Endothelial cell of umbilical vein (primary cell): ENCODE data around the gene RINL. TPM values are rescaled to one million over a fixed set of nuclear protein-coding genes. Genes with fewer than 3 reads are reported as not detected.

Experiments
- BruUV-seq: library from RNA; stranded (reverse); fragments of 400-500 nt; replicated peaks from 2 replicates; lab custom pipeline; 2021; lab: Mats Ljungman, UMichigan
- CTCF ChIA-PET: fragments of 300-600, 350-600 bp; sonication (Branson Sonifier 250); formaldehyde crosslinking; loops from one replicate; lab custom pipeline; 2021; ENCODE audit warnings: antibody characterized with exemption, inconsistent platforms; lab: Charles Lee
- POLR2A ChIA-PET: fragments of 300-600, 350-600 bp; sonication (Branson Sonifier 250); formaldehyde crosslinking; loops from one replicate; lab custom pipeline; 2021; ENCODE audit warnings: antibody characterized with exemption, inconsistent platforms; lab: Charles Lee
- DNase-seq: peaks from one replicate; pipeline ENCODE4 v3.0.0-alpha.2; 2011; ENCODE audit warnings: low read depth, low spot score
- FAIRE-seq: peaks from 2 replicates; lab custom pipeline; 2011; peaks lifted over from hg19 to GRCh38; lab: Jason Lieb, UNC
- H2AFZ ChIP-seq: 2 replicates; pipeline ENCODE4 v1.6.0; 2012; ENCODE audit warnings: low read depth, low read length, control low read depth, inconsistent platforms
- H3K27ac ChIP-seq: 2 replicates; pipeline ENCODE4 v1.5.1; 2011; ENCODE audit warnings: low read depth, mild to moderate bottlenecking, control low read depth, low read length, moderate library complexity; ENCODE audit not compliant: insufficient read depth
- H3K27me3 ChIP-seq, 2 experiments: 2 replicates each; pipeline versions ENCODE4 v1.6.0 to v1.6.1; 2011; ENCODE audit warnings: low read length in 2 of 2, mixed read lengths in 1 of 2; ENCODE audit not compliant: control insufficient read depth in 2 of 2, insufficient read depth in 2 of 2
- H3K36me3 ChIP-seq, 2 experiments: 2 replicates in 1 of 2; 3 replicates in 1 of 2; pipeline ENCODE4 v1.5.1; 2011; ENCODE audit warnings: low read length in 2 of 2, mild to moderate bottlenecking in 1 of 2, moderate library complexity in 1 of 2; ENCODE audit not compliant: control insufficient read depth in 2 of 2, insufficient read depth in 2 of 2; ENCODE audit errors: extremely low read depth in 1 of 2
- H3K4me1 ChIP-seq: 3 replicates; pipeline ENCODE4 v1.5.1; 2011; ENCODE audit warnings: mild to moderate bottlenecking, low read length; ENCODE audit not compliant: control insufficient read depth, insufficient read depth; ENCODE audit errors: extremely low read depth
- H3K4me2 ChIP-seq: 2 replicates; pipeline ENCODE4 v1.6.1; 2011; ENCODE audit warnings: low read length, control low read depth, mixed read lengths; ENCODE audit not compliant: insufficient read depth
- H3K4me3 ChIP-seq, 3 experiments: fragments of 200-600 bp in 1 of 3; sonication (generic), shearing (Covaris generic) in 1 of 3; replicated peaks in 1 of 3; 2 replicates each; pipeline ENCODE4 v1.5.1; 2011 to 2016; ENCODE audit warnings: control low read depth in 3 of 3, low read length in 3 of 3, mild to moderate bottlenecking in 2 of 3, inconsistent platforms in 1 of 3, low read depth in 1 of 3, moderate library complexity in 1 of 3; ENCODE audit not compliant: insufficient read depth in 1 of 3
- H3K79me2 ChIP-seq: 2 replicates; pipeline ENCODE4 v1.6.0; 2012; ENCODE audit warnings: low read length, inconsistent platforms; ENCODE audit not compliant: control insufficient read depth, insufficient read depth
- H3K9ac ChIP-seq: replicated peaks from 2 replicates; pipeline ENCODE3; 2011; ENCODE audit warnings: low read length, control low read depth; ENCODE audit not compliant: insufficient read depth; ENCODE audit errors: extremely low read depth
- H3K9me1 ChIP-seq: replicated peaks from 3 replicates; pipeline ENCODE4 v1.6.0; 2011; ENCODE audit warnings: mild to moderate bottlenecking, low read length; ENCODE audit not compliant: control insufficient read depth, insufficient read depth; ENCODE audit errors: extremely low read depth
- H3K9me3 ChIP-seq: replicated peaks from 2 replicates; pipeline ENCODE4 v1.5.1; 2012; ENCODE audit warnings: low read length, inconsistent platforms; ENCODE audit not compliant: control insufficient read depth, insufficient read depth
- H4K20me1 ChIP-seq: replicated peaks from 2 replicates; pipeline ENCODE3; 2011; ENCODE audit warnings: mild to moderate bottlenecking, low read length; ENCODE audit not compliant: control insufficient read depth, insufficient read depth; ENCODE audit errors: extremely low read depth
- CTCF ChIP-seq, 2 donors: IDR thresholded peaks; 1 replicate in 1 of 2; 2 replicates in 1 of 2; pipeline ENCODE4 v1.5.1; 2011; ENCODE audit warnings: low read length in 2 of 2, mild to moderate bottlenecking in 2 of 2, moderate library complexity in 2 of 2, control low read depth in 1 of 2, inconsistent platforms in 1 of 2, low read depth in 1 of 2; ENCODE audit not compliant: insufficient read depth in 1 of 2; ENCODE audit errors: extremely low read depth in 1 of 2
- EZH2 ChIP-seq: IDR thresholded peaks from 2 replicates; pipeline ENCODE4 v1.6.1; 2012; ENCODE audit warnings: borderline replicate concordance, low read depth, mild to moderate bottlenecking, moderate library complexity, low read length, inconsistent platforms; ENCODE audit not compliant: severe bottlenecking
- FOS ChIP-seq: IDR thresholded peaks from 2 replicates; pipeline ENCODE4 v1.6.1; 2011; ENCODE audit warnings: mild to moderate bottlenecking, low read length, moderate library complexity, borderline replicate concordance; ENCODE audit not compliant: insufficient read depth
- GATA2 ChIP-seq: IDR thresholded peaks from 2 replicates; pipeline ENCODE4 v1.7.0; 2011; ENCODE audit warnings: low read depth, mild to moderate bottlenecking, moderate library complexity, mixed read lengths, low read length; ENCODE audit not compliant: insufficient read length, insufficient read depth
- JUN ChIP-seq: IDR thresholded peaks from 2 replicates; pipeline ENCODE4 v1.6.1; 2011; ENCODE audit warnings: borderline replicate concordance, low read depth; ENCODE audit not compliant: insufficient read length, insufficient read depth
- MAX ChIP-seq: IDR thresholded peaks from 2 replicates; pipeline ENCODE4 v1.6.1; 2011; ENCODE audit not compliant: insufficient read depth, insufficient read length
- MYC ChIP-seq: IDR thresholded peaks from one replicate; pipeline ENCODE4 v1.6.1; 2011; ENCODE audit warnings: mild to moderate bottlenecking, low read depth, low read length
- POLR2A ChIP-seq: IDR thresholded peaks from 2 replicates; pipeline ENCODE4 v1.6.1; 2012; ENCODE audit warnings: low read depth, mild to moderate bottlenecking, control low read depth, low read length
- POLR2AphosphoS5 ChIP-seq: IDR thresholded peaks from 2 replicates; pipeline ENCODE4 v1.6.1; 2012; ENCODE audit warnings: low read depth, mild to moderate bottlenecking, control low read depth, low read length, moderate library complexity; ENCODE audit not compliant: insufficient read depth
- dilution Hi-C: fragments of 300-500 bp; cut with MboI; formaldehyde crosslinking; loops from one replicate; pipeline ENCODE4 v1.15.0; 2019; ENCODE audit warnings: low sequenced_read_pairs; ENCODE audit not compliant: extremely low pct_ligation_motif_present
- intact Hi-C: fragments of 100-400 bp; cut with micrococcal nuclease; formaldehyde crosslinking; loops from one replicate; pipeline ENCODE4 v1.10.0; 2022
- polyA plus RNA-seq, 4 experiments: library from polyadenylated mRNA; depleted of rRNA in 3 of 4; stranded (reverse) in 3 of 4; unstranded in 1 of 4; fragments of >200 nt; gene quantifications; 2 replicates each; pipeline versions ENCODE4 v1.2.1 to v1.2.3, GENCODE V29; 2011 to 2012; ENCODE audit warnings: missing spikeins in 1 of 4
- total RNA-seq: library from RNA; stranded (reverse); gene quantifications from 2 replicates; pipeline ENCODE4 v1.2.3, GENCODE V29; 2021

The RINL gene
- total and polyA plus RNA-seq, 2 donors (not counting 3 experiments of a cell fraction or from before 2014, with no cell fraction given): 5.3 to 10.1 TPM

- TF ChIP-seq JUN: no peak
- no peak for TF ChIP-seq FOS
- TF ChIP-seq MYC: no peak
- TF ChIP-seq MAX: no peak
- TF ChIP-seq POLR2AphosphoS5: no peak
- no peak for TF ChIP-seq POLR2A
- TF ChIP-seq GATA2: no peak
- no peak for TF ChIP-seq EZH2
- no peak for TF ChIP-seq CTCF (IDR thresholded peaks at IDR 0.05; ENCODE audit: extremely low read depth in 1 of 2, insufficient read depth in 1 of 2, low read depth in 1 of 2, low read length in 2 of 2)
- Histone ChIP-seq H3K4me2 (no peak overlapping the region), H3K9ac (no peak overlapping the region), H3K27ac (no peak overlapping the region), H3K27me3 (no peaks in the 10 kb centered on the region), H3K9me3 (no peaks in the 10 kb centered on the region), H2AFZ (no peak overlapping the region), H3K36me3 (peaks cover 59 to 88% of the 10 kb centered on the region in 2 experiments), H3K4me1 (no peaks in the 10 kb centered on the region), H3K79me2 (peaks cover 49% of the 10 kb centered on the region), H4K20me1 (no peaks in the 10 kb centered on the region), H3K9me1 (no peaks in the 10 kb centered on the region), H3K4me3 (no peak overlapping the region)
- no TSS peak for BruUV-seq
- DNase-seq (no peak), FAIRE-seq (no peak)
- ChIA-PET POLR2A (interaction anchor here (0.9 to 1.2 kb wide), 2 partner anchors 8 to 9 kb away, joined by 3 read pairs; partner anchors contain the start of gene ECH1), CTCF (interaction anchor here (0.8 to 1.5 kb wide), 2 partner anchors 28 to 46 kb away, joined by 3 read pairs; no protein-coding TSS in a partner anchor)
- intact Hi-C loops: no loop called here
- dilution Hi-C loops: no loop called here
Observed at GRCh38 chr19:38841180-38841766, 36.8 kb downstream of the RINL start.
